K562 (cell line): ENCODE results near the gene TNFAIP1. TPM values are rescaled to one million over a fixed set of nuclear protein-coding genes. Genes with fewer than 3 reads are reported as not detected.

ENCODE experiments used
- ATF3 ChIP-seq, 2 experiments: fragments of 450-650 bp in 1 of 2; sonication (generic) in 1 of 2; formaldehyde crosslinking in 1 of 2; IDR thresholded peaks in 1 of 2; conservative IDR thresholded peaks in 1 of 2; 2 replicates each; pipeline versions ENCODE4 v1.6.1 to v1.8.1; 2016 to 2023; ENCODE audit warnings: mild to moderate bottlenecking in 2 of 2, moderate library complexity in 2 of 2, inconsistent platforms in 1 of 2, missing genetic modification reagents in 1 of 2
- CBFA2T2 ChIP-seq: fragments of 450-650 bp; conservative IDR thresholded peaks from 2 replicates; pipeline ENCODE4 v1.6.1; 2017; ENCODE audit warnings: mild to moderate bottlenecking
- EHMT2 ChIP-seq: fragments of 450-650 bp; IDR thresholded peaks from 2 replicates; pipeline ENCODE4 v1.6.1; 2018; ENCODE audit warnings: antibody characterized with exemption
- FOXM1 ChIP-seq, 2 experiments: fragments of 450-650 bp in 1 of 2; sonication (generic) in 1 of 2; formaldehyde crosslinking in 1 of 2; IDR thresholded peaks; 2 replicates each; pipeline versions ENCODE4 v1.6.1 to v1.9.0; 2017 to 2022; ENCODE audit warnings: low read depth in 2 of 2, mild to moderate bottlenecking in 2 of 2, missing genetic modification reagents in 1 of 2, moderate library complexity in 1 of 2
- GMEB1 ChIP-seq: fragments of 250-450 bp; sonication (Bioruptor Pico); IDR thresholded peaks from 2 replicates; pipeline ENCODE4 v1.4.0; 2020; ENCODE audit warnings: mild to moderate bottlenecking
- MYBL2 ChIP-seq, 2 experiments: fragments of 450-650 bp in 1 of 2; sonication (generic) in 1 of 2; formaldehyde crosslinking in 1 of 2; IDR thresholded peaks; 2 replicates each; pipeline versions ENCODE4 v1.6.1 to v1.8.1; 2017 to 2022; ENCODE audit warnings: borderline replicate concordance in 1 of 2, inconsistent platforms in 1 of 2, low read depth in 1 of 2, mild to moderate bottlenecking in 1 of 2, missing genetic modification reagents in 1 of 2, moderate library complexity in 1 of 2
- NCOA6 ChIP-seq: fragments of 450-650 bp; IDR thresholded peaks from 2 replicates; pipeline ENCODE4 v1.6.1; 2017; ENCODE audit warnings: mild to moderate bottlenecking
- PTRF ChIP-seq: fragments of 450-650 bp; IDR thresholded peaks from 2 replicates; pipeline ENCODE4 v1.6.1; 2016; ENCODE audit warnings: mild to moderate bottlenecking, missing genetic modification characterization, missing compliant biosample characterization
- SMARCB1 ChIP-seq: IDR thresholded peaks from 2 replicates; pipeline ENCODE4 v1.6.1; 2011; ENCODE audit warnings: improper control_type of control experiment, low read depth; ENCODE audit not compliant: insufficient read length
- SMC3 ChIP-seq: conservative IDR thresholded peaks from 2 replicates; pipeline ENCODE4 v1.6.1; 2011; ENCODE audit warnings: low read depth, low read length, improper control_type of control experiment; ENCODE audit not compliant: insufficient read depth
- TARDBP ChIP-seq: fragments of 450-650 bp; IDR thresholded peaks from 2 replicates; pipeline ENCODE4 v1.6.1; 2016
- TEAD2 ChIP-seq: fragments of 450-650 bp; IDR thresholded peaks from 2 replicates; pipeline ENCODE4 v1.6.1; 2016; ENCODE audit warnings: missing genetic modification characterization, control low read depth, missing compliant biosample characterization
- U2AF1 ChIP-seq: fragments of 200-400 bp; formaldehyde crosslinking; optimal IDR thresholded peaks from 2 replicates; pipeline ENCODE3; 2017; ENCODE audit warnings: mild to moderate bottlenecking, low read depth, low read length, moderate library complexity
- YBX1 ChIP-seq: fragments of 450-650 bp; IDR thresholded peaks from 2 replicates; pipeline ENCODE4 v1.7.1; 2016; ENCODE audit warnings: mild to moderate bottlenecking
- ZNF175 ChIP-seq: fragments of 200-800 bp; sonication (Bioruptor generic); IDR thresholded peaks from 2 replicates; pipeline ENCODE4 v1.6.1; 2016; ENCODE audit warnings: low read depth, mild to moderate bottlenecking, missing genetic modification characterization, missing compliant biosample characterization
- ZNF561 ChIP-seq: fragments of 450-650 bp; formaldehyde crosslinking; conservative IDR thresholded peaks from 2 replicates; pipeline ENCODE4 v1.4.0; 2020; ENCODE audit warnings: mild to moderate bottlenecking, moderate library complexity
- ZNF655 ChIP-seq: fragments of 250-450 bp; sonication (Bioruptor Pico); IDR thresholded peaks from 2 replicates; pipeline ENCODE4 v1.5.0; 2021
- polyA plus RNA-seq, 8 experiments: library from polyadenylated mRNA; depleted of rRNA in 4 of 8; stranded (reverse) in 5 of 8; unstranded in 3 of 8; fragments of >200 nt; fragmentation: Nextera tagmentation in 2 of 8; fragmentation: Illumina TruSeq in 1 of 8; extraction: Ambion mirVana in 2 of 8; extraction: Trizol in 1 of 8; gene quantifications; 2 replicates each; pipeline versions ENCODE4 v1.2.1 to v1.2.3, GENCODE V29; 2011 to 2014; ENCODE audit warnings: inconsistent platforms in 1 of 8, missing spikeins in 1 of 8
- total RNA-seq, 7 experiments: library from RNA; depleted of rRNA in 6 of 7; stranded (reverse); fragments of >200 nt in 6 of 7; fragmentation: Illumina TruSeq in 2 of 7; extraction: Trizol in 2 of 7; gene quantifications; 2 replicates each; pipeline versions ENCODE4 v1.2.1 to v1.2.3, GENCODE V29; 2011 to 2021; ENCODE audit warnings: low replicate concordance in 1 of 7
- TF ChIP-seq, protein P1 (sequence below): fragments of 450-650 bp; IDR thresholded peaks from 2 replicates; pipeline ENCODE4 v1.6.1; 2016

Gene TNFAIP1
- total and polyA plus RNA-seq, 9 of the 15 experiments (the other 6 are each of a cell fraction or from before 2014, with no cell fraction given), result 2.1 to 20.1 (median 8.2) TPM

- TF ChIP-seq EHMT2 (no peak), MYBL2 (IDR thresholded peaks at IDR 0.05; ENCODE audit: low read depth) (no peak), MYBL2 (CRISPR knock-in tag; IDR thresholded peaks at IDR 0.05; ENCODE audit: borderline replicate concordance) (no peak), SMARCB1 (no peak), FOXM1 (IDR thresholded peaks at IDR 0.05; ENCODE audit: low read depth) (no peak), FOXM1 (CRISPR knock-in tag; IDR thresholded peaks at IDR 0.05; ENCODE audit: low read depth) (0 out of 2 replicates have a peak, but pooled peaks have one; percentile 23), PTRF (no peak), ZNF175 (CRISPR knock-in tag) (0 out of 2 replicates have a peak, but pooled peaks have one; percentile 40), ATF3 (IDR thresholded peaks at IDR 0.05) (no peak), ATF3 (CRISPR knock-in tag; conservative IDR thresholded peaks at IDR 0.05) (no peak), TEAD2 (tag) (no peak), ZNF655 (no peak), U2AF1 (peak; percentile 77), YBX1 (no peak), GMEB1 (CRISPR knock-in tag) (peak; percentile 65; the same call in 1 of the 2 replicates), ZNF561 (CRISPR knock-in tag) (no peak), TARDBP (no peak), NCOA6 (no peak), SMC3 (no peak), CBFA2T2 (peak; percentile 56)
- TF ChIP-seq, protein P1, sequence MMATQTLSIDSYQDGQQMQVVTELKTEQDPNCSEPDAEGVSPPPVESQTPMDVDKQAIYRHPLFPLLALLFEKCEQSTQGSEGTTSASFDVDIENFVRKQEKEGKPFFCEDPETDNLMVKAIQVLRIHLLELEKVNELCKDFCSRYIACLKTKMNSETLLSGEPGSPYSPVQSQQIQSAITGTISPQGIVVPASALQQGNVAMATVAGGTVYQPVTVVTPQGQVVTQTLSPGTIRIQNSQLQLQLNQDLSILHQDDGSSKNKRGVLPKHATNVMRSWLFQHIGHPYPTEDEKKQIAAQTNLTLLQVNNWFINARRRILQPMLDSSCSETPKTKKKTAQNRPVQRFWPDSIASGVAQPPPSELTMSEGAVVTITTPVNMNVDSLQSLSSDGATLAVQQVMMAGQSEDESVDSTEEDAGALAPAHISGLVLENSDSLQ, result peak; percentile 75
Measured at GRCh38 chr17:28357061-28357900, 21.7 kb downstream of the TNFAIP1 start, which contains the start of gene POLDIP2 (continued).
